K562 (cell line): ENCODE data around the gene EFS. TPM values are rescaled to one million over a fixed set of nuclear protein-coding genes. Genes with fewer than 3 reads are reported as not detected.
A peak's percentile ranks its signal among the peaks of the same experiment; 100 is the strongest.

Experiments
- ATAC-seq: fragments of 200-7000 bp; cut with Tn5 transposase; 3 replicates; pipeline ENCODE4 v1.9.1; 2020; ENCODE audit warnings: moderate library complexity
- BruUV-seq: library from RNA; stranded (reverse); fragments of 400-500 nt; replicated peaks from 2 replicates; lab custom pipeline; 2021; lab: Mats Ljungman, UMichigan
- CTCF ChIA-PET: fragments of 300-600 bp; formaldehyde crosslinking; extraction: SDS; loops from one replicate; lab custom pipeline; 2021; ENCODE audit warnings: low intra/inter-chr PET ratio; lab: Yijun Ruan, JAX
- POLR2A ChIA-PET: fragments of 300-600, 350-650 bp; sonication (Branson Sonifier 250); formaldehyde crosslinking; extraction: SDS; loops from one replicate; lab custom pipeline; 2021; ENCODE audit warnings: antibody characterized with exemption, inconsistent platforms; lab: Yijun Ruan, JAX
- DNase-seq, 4 experiments: peaks; one replicate each; pipeline versions ENCODE4 v3.0.0 to v3.0.0-alpha.2; 2011 to 2018; ENCODE audit warnings: low spot score in 3 of 4, mixed read lengths in 3 of 4; ENCODE audit errors: extremely low read depth in 1 of 4
- FAIRE-seq: peaks from 2 replicates; lab custom pipeline; 2011; peaks lifted over from hg19 to GRCh38; lab: Jason Lieb, UNC
- H2AFZ ChIP-seq: 2 replicates; pipeline ENCODE4 v1.6.0; 2011; ENCODE audit warnings: low read depth, low read length, control low read depth, inconsistent platforms
- H3K27ac ChIP-seq: fragments of 200-600 bp; 3 replicates; pipeline ENCODE4 v1.8.0; 2011; ENCODE audit warnings: low read depth, mild to moderate bottlenecking, control low read depth, inconsistent platforms, low read length, moderate library complexity, mixed read lengths; ENCODE audit errors: extremely low read depth
- H3K27me3 ChIP-seq, 2 experiments: fragments of 300-600 bp in 1 of 2; 2 replicates in 1 of 2; 3 replicates in 1 of 2; pipeline versions ENCODE4 v1.6.0 to v1.8.0; 2011; ENCODE audit warnings: inconsistent platforms in 2 of 2, low read length in 2 of 2, mild to moderate bottlenecking in 1 of 2, mixed read lengths in 1 of 2, moderate library complexity in 1 of 2; ENCODE audit not compliant: control insufficient read depth in 2 of 2, insufficient read depth in 2 of 2
- H3K36me3 ChIP-seq: fragments of 300-600 bp; 3 replicates; pipeline ENCODE4 v1.8.0; 2011; ENCODE audit warnings: mild to moderate bottlenecking, low read length, inconsistent platforms; ENCODE audit not compliant: control insufficient read depth, insufficient read depth
- H3K4me1 ChIP-seq, 2 experiments: fragments of 200-600 bp in 1 of 2; replicated peaks in 1 of 2; 2 replicates in 1 of 2; 3 replicates in 1 of 2; pipeline versions ENCODE4 v1.5.1 to v1.8.0; 2011; ENCODE audit warnings: inconsistent platforms in 2 of 2, low read length in 2 of 2, mild to moderate bottlenecking in 1 of 2, mixed read lengths in 1 of 2, moderate library complexity in 1 of 2; ENCODE audit not compliant: control insufficient read depth in 2 of 2, insufficient read depth in 2 of 2
- H3K4me2 ChIP-seq: 2 replicates; pipeline ENCODE4 v1.6.1; 2011; ENCODE audit warnings: low read length, control low read depth, inconsistent platforms, mixed read lengths; ENCODE audit not compliant: insufficient read depth
- H3K4me3 ChIP-seq: fragments of 200-600 bp; sonication (generic), shearing (Covaris generic); 2 replicates; pipeline ENCODE4 v1.5.1; 2016; ENCODE audit warnings: control low read depth, inconsistent platforms
- H3K79me2 ChIP-seq: fragments of 200-600 bp; 3 replicates; pipeline ENCODE4 v1.8.0; 2011; ENCODE audit warnings: low read length, inconsistent platforms; ENCODE audit not compliant: control insufficient read depth, insufficient read depth
- H3K9ac ChIP-seq, 2 experiments: 2 replicates each; pipeline versions ENCODE4 v1.6.0 to v1.6.1; 2011; ENCODE audit warnings: low read depth in 2 of 2, low read length in 2 of 2, control low read depth in 1 of 2, inconsistent platforms in 1 of 2, mild to moderate bottlenecking in 1 of 2, mixed read lengths in 1 of 2; ENCODE audit not compliant: insufficient read depth in 1 of 2
- H3K9me1 ChIP-seq: one replicate; pipeline ENCODE4 v1.6.0; 2011; ENCODE audit warnings: inconsistent platforms, mild to moderate bottlenecking, low read length, moderate library complexity; ENCODE audit not compliant: control insufficient read depth, insufficient read depth
- H3K9me3 ChIP-seq: replicated peaks from 2 replicates; pipeline ENCODE4 v1.5.1; 2011; ENCODE audit warnings: low read depth, low read length, inconsistent platforms; ENCODE audit not compliant: control insufficient read depth, insufficient read depth
- H4K20me1 ChIP-seq: replicated peaks from 2 replicates; pipeline ENCODE4 v1.6.1; 2011; ENCODE audit warnings: low read length, inconsistent platforms, mixed read lengths; ENCODE audit not compliant: control insufficient read depth, insufficient read depth
- DPF2 ChIP-seq: fragments of 450-650 bp; IDR thresholded peaks from 2 replicates; pipeline ENCODE4 v1.6.1; 2016
- ESRRA ChIP-seq: fragments of 450-650 bp; IDR thresholded peaks from 2 replicates; pipeline ENCODE4 v1.6.1; 2014; ENCODE audit warnings: low read depth, mild to moderate bottlenecking, moderate library complexity, borderline replicate concordance
- FOXP1 ChIP-seq: sonication (generic); formaldehyde crosslinking; IDR thresholded peaks from 2 replicates; pipeline ENCODE4 v1.8.0; 2022; ENCODE audit warnings: mild to moderate bottlenecking, missing genetic modification reagents
- GABPB1 ChIP-seq: sonication (generic); formaldehyde crosslinking; IDR thresholded peaks from 2 replicates; pipeline ENCODE4 v1.8.0; 2022; ENCODE audit warnings: mild to moderate bottlenecking, missing genetic modification reagents
- KLF10 ChIP-seq: fragments of 250-450 bp; sonication (Bioruptor Pico); IDR thresholded peaks from 2 replicates; pipeline ENCODE4 v1.6.1; 2021; ENCODE audit warnings: matching md5 sums
- NCOA2 ChIP-seq, 2 experiments: fragments of 450-650 bp; IDR thresholded peaks; 2 replicates each; pipeline ENCODE4 v1.6.1; 2018; ENCODE audit warnings: mild to moderate bottlenecking in 2 of 2, moderate library complexity in 1 of 2; ENCODE audit not compliant: partially characterized antibody in 2 of 2
- NONO ChIP-seq, 2 experiments: fragments of 200-400 bp in 1 of 2; fragments of 450-650 bp in 1 of 2; formaldehyde crosslinking in 1 of 2; IDR thresholded peaks; 2 replicates each; pipeline ENCODE4 v1.6.1; 2017; ENCODE audit warnings: low read depth in 2 of 2, mild to moderate bottlenecking in 2 of 2, moderate library complexity in 2 of 2, low read length in 1 of 2
- PHF8 ChIP-seq: fragments of 200-600 bp; sonication (generic); IDR thresholded peaks from 2 replicates; pipeline ENCODE4 v1.6.1; 2012; ENCODE audit warnings: mixed run types, mild to moderate bottlenecking, inconsistent platforms, low read length, moderate library complexity, borderline replicate concordance
- TBP ChIP-seq: optimal IDR thresholded peaks from 2 replicates; pipeline ENCODE3; 2011; ENCODE audit warnings: low read depth, low read length, improper control_type of control experiment
- TCFL5 ChIP-seq: fragments of 250-450 bp; sonication (Bioruptor Pico); conservative IDR thresholded peaks from 2 replicates; pipeline ENCODE4 v1.6.1; 2021; ENCODE audit warnings: mild to moderate bottlenecking, moderate library complexity, matching md5 sums
- ZNF41 ChIP-seq: fragments of 250-450 bp; sonication (Bioruptor Pico); conservative IDR thresholded peaks from 2 replicates; pipeline ENCODE4 v1.4.0; 2020; ENCODE audit warnings: mild to moderate bottlenecking
- WGBS: fragments of 100-300 bp; shearing (Covaris generic); methylation state at CpG from one replicate; pipeline ENCODE4 v1.1.6; 2016; ENCODE audit warnings: low coverage, mixed read lengths; ENCODE audit not compliant: insufficient coverage; ENCODE audit errors: missing lambda C conversion rate; 5-methylcytosine and 5-hydroxymethylcytosine counted together
- in situ Hi-C: fragments of 300-500 bp; cut with MboI; formaldehyde crosslinking; loops from 4 replicates; pipeline ENCODE4 v1.15.0; 2018; ENCODE audit warnings: inconsistent platforms, mixed read lengths
- intact Hi-C: fragments of 100-400 bp; cut with micrococcal nuclease; formaldehyde crosslinking; loops from 2 replicates; pipeline ENCODE4 v1.14.2; 2022
- polyA plus RNA-seq, 8 experiments: library from polyadenylated mRNA; depleted of rRNA in 4 of 8; stranded (reverse) in 5 of 8; unstranded in 3 of 8; fragments of >200 nt; fragmentation: Nextera tagmentation in 2 of 8; fragmentation: Illumina TruSeq in 1 of 8; extraction: Ambion mirVana in 2 of 8; extraction: Trizol in 1 of 8; gene quantifications; 2 replicates each; pipeline versions ENCODE4 v1.2.1 to v1.2.3, GENCODE V29; 2011 to 2014; ENCODE audit warnings: inconsistent platforms in 1 of 8, missing spikeins in 1 of 8
- total RNA-seq, 7 experiments: library from RNA; depleted of rRNA in 6 of 7; stranded (reverse); fragments of >200 nt in 6 of 7; fragmentation: Illumina TruSeq in 2 of 7; extraction: Trizol in 2 of 7; gene quantifications; 2 replicates each; pipeline versions ENCODE4 v1.2.1 to v1.2.3, GENCODE V29; 2011 to 2021; ENCODE audit warnings: low replicate concordance in 1 of 7
- TF ChIP-seq, protein P1 (sequence below): sonication (generic); formaldehyde crosslinking; IDR thresholded peaks from 2 replicates; pipeline ENCODE4 v1.8.1; 2023; ENCODE audit warnings: missing genetic modification reagents, mild to moderate bottlenecking, borderline replicate concordance
- TF ChIP-seq, protein P2 (sequence below): fragments of 450-650 bp; IDR thresholded peaks from 2 replicates; pipeline ENCODE4 v1.6.1; 2017; ENCODE audit warnings: antibody characterized with exemption, mild to moderate bottlenecking

The EFS gene
- total and polyA plus RNA-seq, 9 of the 15 experiments (the other 6 are each of a cell fraction or from before 2014, with no cell fraction given): 0.01 to 0.03 TPM; not detected in 7

DNA sequence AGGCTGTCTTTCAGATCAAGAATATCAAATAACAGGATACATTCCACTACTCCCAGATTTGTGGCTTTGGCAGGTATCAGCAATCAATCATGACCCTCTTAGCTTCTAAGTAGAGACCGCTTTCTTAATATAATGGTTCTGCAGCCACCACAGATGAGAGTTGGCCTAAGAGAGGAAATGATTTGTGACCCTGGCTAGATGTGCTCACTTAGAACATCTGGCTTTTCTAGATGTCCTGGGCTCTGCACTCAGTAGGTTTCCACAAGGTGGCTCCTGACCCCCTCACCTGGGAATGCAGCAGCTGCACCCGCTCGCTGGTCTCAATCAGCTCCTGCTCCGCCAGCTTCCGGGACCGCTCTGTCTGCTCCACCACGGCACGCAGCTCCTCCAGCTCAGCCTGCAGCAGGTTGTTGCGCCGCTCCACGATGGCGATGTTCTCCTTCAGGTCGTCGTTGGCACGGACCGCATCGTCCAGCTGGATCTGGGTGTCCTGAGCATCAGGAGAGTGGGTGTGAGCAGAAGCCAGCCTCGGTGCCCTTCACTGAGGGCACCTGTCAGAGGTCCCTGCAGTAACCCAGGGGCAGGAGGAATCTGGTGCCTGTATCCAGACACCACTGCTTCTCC is 20.8 kb upstream of the EFS start:
- no peaks in the 10 kb centered on the region for H3K9me3 ChIP-seq
- peaks cover 0 to 11% of the 10 kb centered on the region in 2 experiments; a peak in 2 of 5 replicates for H3K4me1 ChIP-seq
- H3K9me1 ChIP-seq: no peaks in the 10 kb centered on the region
- H3K27me3 ChIP-seq: peaks cover 21 to 64% of the 10 kb centered on the region in 2 experiments; a peak in 4 of 5 replicates
- ChIA-PET CTCF (no interaction called here), POLR2A (interaction anchor here (0.7 to 1.6 kb wide), 4 partner anchors 11 to 63 kb away, joined by 3 to 5 read pairs (median 5); partner anchors contain the start of gene IL25)
- no peaks in the 10 kb centered on the region for H4K20me1 ChIP-seq
- no peaks in the 10 kb centered on the region for H3K36me3 ChIP-seq
- H3K79me2 ChIP-seq: no peaks in the 10 kb centered on the region
- H3K4me3 ChIP-seq: no peak overlapping the region
- no peak for FAIRE-seq
- in situ Hi-C loops: loop anchor here (10.0 kb wide), 1 partner anchor 121 kb away; no protein-coding TSS in a partner anchor
- BruUV-seq: no TSS peak
- peak; percentile 53 for ATAC-seq
- WGBS: 5% methylated on average over 9 of the region's 18 CpGs
- no peak overlapping the region for H3K4me2 ChIP-seq
- H3K27ac ChIP-seq: no peak overlapping the region
- no peak for DNase-seq
- intact Hi-C loops: no loop called here
- H2AFZ ChIP-seq: no peak overlapping the region
- no peak overlapping the region for H3K9ac ChIP-seq
- TF ChIP-seq, protein P1, sequence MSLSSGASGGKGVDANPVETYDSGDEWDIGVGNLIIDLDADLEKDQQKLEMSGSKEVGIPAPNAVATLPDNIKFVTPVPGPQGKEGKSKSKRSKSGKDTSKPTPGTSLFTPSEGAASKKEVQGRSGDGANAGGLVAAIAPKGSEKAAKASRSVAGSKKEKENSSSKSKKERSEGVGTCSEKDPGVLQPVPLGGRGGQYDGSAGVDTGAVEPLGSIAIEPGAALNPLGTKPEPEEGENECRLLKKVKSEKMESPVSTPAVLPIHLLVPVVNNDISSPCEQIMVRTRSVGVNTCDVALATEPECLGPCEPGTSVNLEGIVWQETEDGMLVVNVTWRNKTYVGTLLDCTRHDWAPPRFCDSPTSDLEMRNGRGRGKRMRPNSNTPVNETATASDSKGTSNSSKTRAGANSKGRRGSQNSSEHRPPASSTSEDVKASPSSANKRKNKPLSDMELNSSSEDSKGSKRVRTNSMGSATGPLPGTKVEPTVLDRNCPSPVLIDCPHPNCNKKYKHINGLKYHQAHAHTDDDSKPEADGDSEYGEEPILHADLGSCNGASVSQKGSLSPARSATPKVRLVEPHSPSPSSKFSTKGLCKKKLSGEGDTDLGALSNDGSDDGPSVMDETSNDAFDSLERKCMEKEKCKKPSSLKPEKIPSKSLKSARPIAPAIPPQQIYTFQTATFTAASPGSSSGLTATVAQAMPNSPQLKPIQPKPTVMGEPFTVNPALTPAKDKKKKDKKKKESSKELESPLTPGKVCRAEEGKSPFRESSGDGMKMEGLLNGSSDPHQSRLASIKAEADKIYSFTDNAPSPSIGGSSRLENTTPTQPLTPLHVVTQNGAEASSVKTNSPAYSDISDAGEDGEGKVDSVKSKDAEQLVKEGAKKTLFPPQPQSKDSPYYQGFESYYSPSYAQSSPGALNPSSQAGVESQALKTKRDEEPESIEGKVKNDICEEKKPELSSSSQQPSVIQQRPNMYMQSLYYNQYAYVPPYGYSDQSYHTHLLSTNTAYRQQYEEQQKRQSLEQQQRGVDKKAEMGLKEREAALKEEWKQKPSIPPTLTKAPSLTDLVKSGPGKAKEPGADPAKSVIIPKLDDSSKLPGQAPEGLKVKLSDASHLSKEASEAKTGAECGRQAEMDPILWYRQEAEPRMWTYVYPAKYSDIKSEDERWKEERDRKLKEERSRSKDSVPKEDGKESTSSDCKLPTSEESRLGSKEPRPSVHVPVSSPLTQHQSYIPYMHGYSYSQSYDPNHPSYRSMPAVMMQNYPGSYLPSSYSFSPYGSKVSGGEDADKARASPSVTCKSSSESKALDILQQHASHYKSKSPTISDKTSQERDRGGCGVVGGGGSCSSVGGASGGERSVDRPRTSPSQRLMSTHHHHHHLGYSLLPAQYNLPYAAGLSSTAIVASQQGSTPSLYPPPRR (CRISPR knock-in tag): no peak
- TF ChIP-seq TBP: no peak
- no peak for TF ChIP-seq PHF8
- TF ChIP-seq ESRRA: no peak
- TF ChIP-seq FOXP1 (CRISPR knock-in tag): no peak
- no peak for TF ChIP-seq KLF10 (CRISPR knock-in tag)
- no peak for TF ChIP-seq ZNF41 (CRISPR knock-in tag)
- TF ChIP-seq, protein P2, sequence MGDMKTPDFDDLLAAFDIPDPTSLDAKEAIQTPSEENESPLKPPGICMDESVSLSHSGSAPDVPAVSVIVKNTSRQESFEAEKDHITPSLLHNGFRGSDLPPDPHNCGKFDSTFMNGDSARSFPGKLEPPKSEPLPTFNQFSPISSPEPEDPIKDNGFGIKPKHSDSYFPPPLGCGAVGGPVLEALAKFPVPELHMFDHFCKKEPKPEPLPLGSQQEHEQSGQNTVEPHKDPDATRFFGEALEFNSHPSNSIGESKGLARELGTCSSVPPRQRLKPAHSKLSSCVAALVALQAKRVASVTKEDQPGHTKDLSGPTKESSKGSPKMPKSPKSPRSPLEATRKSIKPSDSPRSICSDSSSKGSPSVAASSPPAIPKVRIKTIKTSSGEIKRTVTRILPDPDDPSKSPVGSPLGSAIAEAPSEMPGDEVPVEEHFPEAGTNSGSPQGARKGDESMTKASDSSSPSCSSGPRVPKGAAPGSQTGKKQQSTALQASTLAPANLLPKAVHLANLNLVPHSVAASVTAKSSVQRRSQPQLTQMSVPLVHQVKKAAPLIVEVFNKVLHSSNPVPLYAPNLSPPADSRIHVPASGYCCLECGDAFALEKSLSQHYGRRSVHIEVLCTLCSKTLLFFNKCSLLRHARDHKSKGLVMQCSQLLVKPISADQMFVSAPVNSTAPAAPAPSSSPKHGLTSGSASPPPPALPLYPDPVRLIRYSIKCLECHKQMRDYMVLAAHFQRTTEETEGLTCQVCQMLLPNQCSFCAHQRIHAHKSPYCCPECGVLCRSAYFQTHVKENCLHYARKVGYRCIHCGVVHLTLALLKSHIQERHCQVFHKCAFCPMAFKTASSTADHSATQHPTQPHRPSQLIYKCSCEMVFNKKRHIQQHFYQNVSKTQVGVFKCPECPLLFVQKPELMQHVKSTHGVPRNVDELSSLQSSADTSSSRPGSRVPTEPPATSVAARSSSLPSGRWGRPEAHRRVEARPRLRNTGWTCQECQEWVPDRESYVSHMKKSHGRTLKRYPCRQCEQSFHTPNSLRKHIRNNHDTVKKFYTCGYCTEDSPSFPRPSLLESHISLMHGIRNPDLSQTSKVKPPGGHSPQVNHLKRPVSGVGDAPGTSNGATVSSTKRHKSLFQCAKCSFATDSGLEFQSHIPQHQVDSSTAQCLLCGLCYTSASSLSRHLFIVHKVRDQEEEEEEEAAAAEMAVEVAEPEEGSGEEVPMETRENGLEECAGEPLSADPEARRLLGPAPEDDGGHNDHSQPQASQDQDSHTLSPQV: no peak
- no peak for TF ChIP-seq TCFL5 (CRISPR knock-in tag)
- TF ChIP-seq NONO (IDR thresholded peaks at IDR 0.05; ENCODE audit: low read depth in 2 of 2, low read length in 1 of 2): no peak
- no peak for TF ChIP-seq GABPB1 (CRISPR knock-in tag)
- no peak for TF ChIP-seq DPF2
- TF ChIP-seq NCOA2 (IDR thresholded peaks at IDR 0.05; ENCODE audit: partially characterized antibody in 2 of 2): no peak
